Measurements from ENCODE around the gene TMTC2.
A peak's percentile ranks its signal among the peaks of the same experiment; 100 is the strongest.
"Not testable (repeated sequence)": the region's sequence is repeated elsewhere in the genome, so short reads cannot be mapped to it uniquely, and the experiment has no call there.

Gene TMTC2

DNA sequence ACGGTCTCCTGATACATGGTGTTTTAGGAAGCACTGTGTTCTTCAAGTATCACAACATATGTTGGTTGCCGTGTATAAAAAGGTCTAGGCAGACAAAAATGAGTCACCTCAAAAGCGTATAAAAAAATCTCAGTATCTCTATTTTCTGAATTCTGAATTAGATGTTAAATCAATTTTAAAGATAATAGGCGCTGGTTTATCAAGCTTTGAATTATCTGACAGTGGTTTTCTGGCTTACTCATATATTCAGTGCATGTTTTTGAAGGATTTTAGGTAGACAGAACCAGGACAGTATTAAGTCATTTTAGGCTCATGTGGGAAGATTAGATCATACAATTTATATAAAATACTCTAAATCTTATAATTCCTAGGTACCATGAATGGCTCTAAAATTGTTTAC, 110.8 kb downstream of the TMTC2 start:
- no peak for DNase-seq

DNA sequence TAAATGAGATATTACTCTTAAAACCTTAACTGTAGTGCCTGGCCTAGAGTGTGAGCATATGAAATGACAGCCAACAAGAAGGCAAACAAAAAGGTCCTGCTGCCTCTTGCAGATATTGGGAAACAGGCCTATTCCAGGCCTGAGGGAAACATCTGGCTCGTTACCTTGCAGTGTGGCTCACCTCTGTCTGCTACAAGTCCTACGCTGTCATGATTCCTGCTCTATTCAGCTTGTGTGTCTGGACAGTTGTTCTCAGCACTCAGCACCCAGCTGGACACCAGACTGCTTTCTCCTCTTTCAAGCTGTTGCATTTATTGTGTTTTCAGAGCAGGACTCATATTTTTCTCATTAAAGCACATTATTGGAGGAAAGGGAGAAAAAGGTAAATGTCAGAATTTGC, 113.5 kb downstream of the TMTC2 start:
- no peak for DNase-seq

- DNase-seq = no peak
Observed at GRCh38 chr12:82801951-82802610, 115.4 kb downstream of the TMTC2 start.

DNA sequence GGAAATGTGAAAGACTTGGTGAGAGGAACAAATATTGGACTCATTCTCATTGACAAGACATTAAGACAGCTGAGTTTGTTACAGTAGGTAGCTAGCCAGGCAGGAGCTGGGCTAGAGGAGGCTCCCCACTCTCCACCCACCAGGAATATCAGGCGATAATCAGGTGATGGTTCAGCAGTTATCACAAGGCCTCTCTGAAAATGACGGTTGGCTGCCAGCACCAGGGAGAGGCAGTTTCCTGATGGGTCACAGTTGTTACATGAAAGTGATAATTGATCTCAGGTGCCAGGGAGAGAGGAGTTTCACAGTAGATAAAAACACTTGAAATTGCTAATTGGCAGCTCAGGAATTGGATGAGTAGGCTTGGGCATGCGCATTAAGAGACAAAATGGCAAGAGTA, 116.5 kb downstream of the TMTC2 start:
- no peak for DNase-seq

- DNase-seq = no peak
Observed at GRCh38 chr12:82804601-82805000, 117.9 kb downstream of the TMTC2 start.

GRCh38 chr12:82805004-82805403, 118.3 kb downstream of the TMTC2 start:
- DNase-seq = not testable (repeated sequence)

- DNase-seq = no peak
Observed at GRCh38 chr12:82805812-82806497, 119.2 kb downstream of the TMTC2 start.

DNA sequence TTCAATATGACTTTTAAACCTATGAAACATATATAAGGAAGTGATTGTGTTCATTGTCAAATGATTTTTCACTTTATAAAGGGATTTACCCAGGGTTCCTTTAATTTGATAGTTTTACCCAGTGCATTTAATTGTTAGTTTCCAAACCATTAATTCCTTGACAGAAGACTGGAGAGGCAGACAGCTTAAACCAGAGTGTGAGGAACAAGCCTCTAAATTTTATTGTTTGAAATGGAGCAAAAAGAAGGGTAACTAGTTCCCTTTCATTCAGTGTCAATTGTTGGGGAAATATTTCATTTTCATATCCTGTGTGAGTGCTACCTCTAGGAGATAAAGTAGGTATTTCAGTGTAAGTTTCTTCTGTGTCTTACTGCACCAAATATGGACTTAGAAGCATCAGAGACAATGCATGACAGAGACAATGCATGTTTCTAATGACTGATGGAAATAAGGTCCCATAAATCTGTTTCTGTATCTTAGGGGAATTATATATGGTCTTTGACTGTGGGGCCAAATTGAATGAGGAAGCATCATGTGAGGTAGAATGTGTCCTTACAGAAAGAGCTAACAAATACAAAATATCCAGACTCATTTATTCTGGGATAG, 120.5 kb downstream of the TMTC2 start:
- no peak for DNase-seq

GRCh38 chr12:82810568-82810967, 123.9 kb downstream of the TMTC2 start:
- DNase-seq = no peak

DNA sequence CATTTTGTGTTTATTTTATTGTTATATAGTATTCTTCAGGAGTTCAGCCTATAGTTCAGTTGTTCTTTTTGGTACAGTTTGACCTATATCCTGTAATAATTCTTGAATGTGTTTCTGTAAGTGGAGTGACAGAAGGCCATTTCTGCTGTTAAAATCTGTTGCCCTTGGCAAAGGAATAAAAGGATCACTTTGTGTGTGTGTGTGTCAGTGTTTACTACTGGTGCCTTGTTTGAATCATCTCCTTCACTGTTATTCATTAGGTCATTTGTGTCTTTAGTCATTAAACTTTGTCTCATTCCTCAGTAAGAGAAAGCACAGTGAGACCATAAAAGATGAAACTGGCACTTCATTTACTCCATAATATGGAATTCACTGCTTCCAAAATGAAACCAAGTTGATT, 130.7 kb downstream of the TMTC2 start:
- no peak for DNase-seq

GRCh38 chr12:82818271-82819035, 131.7 kb downstream of the TMTC2 start:
- no peak for DNase-seq

- DNase-seq = no peak
Observed at GRCh38 chr12:82826505-82826904, 139.8 kb downstream of the TMTC2 start.

GRCh38 chr12:82832096-82832495, 145.4 kb downstream of the TMTC2 start:
- peak; percentile 81 for DNase-seq

DNA sequence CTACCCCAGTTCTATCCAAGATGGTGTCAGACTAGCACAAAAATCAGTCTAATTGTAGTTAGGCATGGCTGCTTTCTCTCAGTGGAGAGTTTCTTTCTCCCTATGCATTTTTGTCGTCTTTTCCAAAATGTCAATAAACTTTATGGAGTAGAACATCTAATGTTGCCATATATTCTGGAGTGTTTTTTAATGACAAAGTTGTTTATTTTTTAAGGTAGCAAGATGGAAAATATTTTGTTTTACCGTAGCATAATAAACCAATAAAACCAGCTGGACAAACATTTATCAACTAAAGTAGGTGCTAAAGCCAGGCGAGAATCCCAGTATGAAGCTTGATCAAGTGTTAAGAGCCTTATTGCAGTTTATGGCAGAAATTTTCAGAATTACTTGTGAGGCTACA, 146.3 kb downstream of the TMTC2 start:
- DNase-seq = no peak

GRCh38 chr12:82833481-82833880, 146.8 kb downstream of the TMTC2 start:
- DNase-seq = no peak

GRCh38 chr12:82835217-82835616, 148.5 kb downstream of the TMTC2 start:
- DNase-seq = no peak

GRCh38 chr12:82838131-82838551, 151.4 kb downstream of the TMTC2 start:
- no peak for DNase-seq

GRCh38 chr12:82838827-82839226, 152.1 kb downstream of the TMTC2 start:
- no peak for DNase-seq

- DNase-seq = no peak
Observed at GRCh38 chr12:82839796-82840195, 153.1 kb downstream of the TMTC2 start.

DNA sequence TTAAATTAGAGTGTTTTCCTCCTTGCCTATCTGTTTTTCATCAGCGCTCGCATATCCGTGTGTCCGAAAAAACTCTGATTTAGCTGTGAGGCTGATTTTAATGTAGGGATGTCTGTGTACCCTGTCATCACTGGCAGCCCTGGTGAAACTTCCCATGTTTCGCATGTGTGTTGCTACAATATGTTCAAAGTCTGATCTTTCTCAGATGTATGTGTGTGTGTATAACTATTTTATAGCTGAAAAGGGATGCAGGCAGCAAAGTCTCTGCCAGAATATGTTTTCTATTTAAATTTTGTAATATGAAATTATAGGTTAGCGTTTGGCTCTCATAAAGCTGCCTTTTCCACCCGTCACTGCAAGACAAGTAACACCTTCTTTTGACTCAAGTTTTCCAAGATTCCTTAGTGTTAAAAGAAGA, 154.8 kb downstream of the TMTC2 start:
- DNase-seq = no peak

DNA sequence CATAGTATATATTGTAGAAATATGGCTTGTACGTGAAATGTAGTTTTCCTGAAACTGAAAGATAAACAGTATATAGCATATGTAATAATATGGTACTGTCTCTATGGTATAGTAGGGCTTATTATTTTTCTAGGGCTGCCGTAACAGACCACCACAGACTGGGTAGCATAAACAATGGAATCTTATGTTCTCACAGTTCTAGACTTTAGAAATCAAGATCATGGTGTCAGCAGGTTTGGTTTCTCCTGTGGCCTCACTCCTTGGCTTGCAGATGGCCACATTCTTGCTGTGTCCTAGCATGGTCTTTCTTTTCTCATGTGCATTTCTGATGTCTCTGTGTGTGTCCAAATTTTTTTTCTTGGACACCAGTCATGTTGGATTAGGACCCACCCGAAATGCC, 155.8 kb downstream of the TMTC2 start:
- no peak for DNase-seq

- DNase-seq = peak; percentile 67
Observed at GRCh38 chr12:82845076-82845475, 158.4 kb downstream of the TMTC2 start.

DNA sequence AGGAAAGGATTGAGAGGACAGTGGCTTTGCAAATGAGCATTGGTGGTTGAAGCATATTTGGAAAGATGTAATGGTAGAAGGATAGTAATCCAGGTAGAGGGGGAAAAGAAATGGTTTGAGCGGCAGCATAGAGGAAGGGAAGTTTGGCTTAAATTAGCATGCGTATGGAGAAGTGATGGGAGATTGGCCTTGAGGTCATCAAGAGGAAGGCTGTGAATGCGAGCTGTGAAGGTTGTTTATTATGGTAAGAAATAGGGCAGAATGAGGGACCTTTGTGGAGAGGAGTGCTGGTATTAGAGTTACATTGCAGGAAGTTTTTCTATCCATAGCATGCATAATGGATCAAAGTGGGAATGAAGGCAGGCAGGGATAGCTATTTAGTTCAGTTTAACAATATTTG, 162.1 kb downstream of the TMTC2 start:
- no peak for DNase-seq

DNA sequence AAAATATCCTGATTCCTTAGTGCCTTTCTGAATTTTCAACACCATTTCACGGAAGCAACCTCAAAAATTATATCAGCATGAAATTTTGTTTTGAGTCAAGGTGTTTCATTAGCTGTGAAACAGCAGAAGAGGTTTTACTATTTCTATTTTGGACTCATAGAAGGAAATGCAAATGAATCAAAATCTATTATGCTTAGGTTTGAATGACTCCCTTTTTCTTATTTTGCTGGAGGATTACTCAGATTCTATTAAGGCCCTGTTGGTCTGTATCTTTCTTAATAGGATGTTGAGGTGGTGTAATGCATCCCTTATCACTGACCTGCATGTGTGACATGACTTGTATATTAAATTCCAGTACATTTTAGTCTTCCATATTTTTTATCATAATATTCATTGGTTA, 165.8 kb downstream of the TMTC2 start:
- DNase-seq = no peak

All from MV-4-11 (cell line).